K562 (cell line): ENCODE data around the gene IVL. TPM values are rescaled to one million over a fixed set of nuclear protein-coding genes. Genes with fewer than 3 reads are reported as not detected.

Source experiments
- ATAC-seq: fragments of 200-7000 bp; cut with Tn5 transposase; 3 replicates; pipeline ENCODE4 v1.9.1; 2020; ENCODE audit warnings: moderate library complexity
- BruUV-seq: library from RNA; stranded (reverse); fragments of 400-500 nt; replicated peaks from 2 replicates; lab custom pipeline; 2021; lab: Mats Ljungman, UMichigan
- CTCF ChIA-PET: fragments of 300-600 bp; formaldehyde crosslinking; extraction: SDS; loops from one replicate; lab custom pipeline; 2021; ENCODE audit warnings: low intra/inter-chr PET ratio; lab: Yijun Ruan, JAX
- POLR2A ChIA-PET: fragments of 300-600, 350-650 bp; sonication (Branson Sonifier 250); formaldehyde crosslinking; extraction: SDS; loops from one replicate; lab custom pipeline; 2021; ENCODE audit warnings: antibody characterized with exemption, inconsistent platforms; lab: Yijun Ruan, JAX
- DNase-seq, 4 experiments: peaks; one replicate each; pipeline versions ENCODE4 v3.0.0 to v3.0.0-alpha.2; 2011 to 2018; ENCODE audit warnings: low spot score in 3 of 4, mixed read lengths in 3 of 4; ENCODE audit errors: extremely low read depth in 1 of 4
- FAIRE-seq: peaks from 2 replicates; lab custom pipeline; 2011; peaks lifted over from hg19 to GRCh38; lab: Jason Lieb, UNC
- H2AFZ ChIP-seq: 2 replicates; pipeline ENCODE4 v1.6.0; 2011; ENCODE audit warnings: low read depth, low read length, control low read depth, inconsistent platforms
- H3K27ac ChIP-seq: fragments of 200-600 bp; 3 replicates; pipeline ENCODE4 v1.8.0; 2011; ENCODE audit warnings: low read depth, mild to moderate bottlenecking, control low read depth, inconsistent platforms, low read length, moderate library complexity, mixed read lengths; ENCODE audit errors: extremely low read depth
- H3K27me3 ChIP-seq, 2 experiments: fragments of 300-600 bp in 1 of 2; 2 replicates in 1 of 2; 3 replicates in 1 of 2; pipeline versions ENCODE4 v1.6.0 to v1.8.0; 2011; ENCODE audit warnings: inconsistent platforms in 2 of 2, low read length in 2 of 2, mild to moderate bottlenecking in 1 of 2, mixed read lengths in 1 of 2, moderate library complexity in 1 of 2; ENCODE audit not compliant: control insufficient read depth in 2 of 2, insufficient read depth in 2 of 2
- H3K36me3 ChIP-seq: fragments of 300-600 bp; 3 replicates; pipeline ENCODE4 v1.8.0; 2011; ENCODE audit warnings: mild to moderate bottlenecking, low read length, inconsistent platforms; ENCODE audit not compliant: control insufficient read depth, insufficient read depth
- H3K4me1 ChIP-seq, 2 experiments: fragments of 200-600 bp in 1 of 2; replicated peaks in 1 of 2; 2 replicates in 1 of 2; 3 replicates in 1 of 2; pipeline versions ENCODE4 v1.5.1 to v1.8.0; 2011; ENCODE audit warnings: inconsistent platforms in 2 of 2, low read length in 2 of 2, mild to moderate bottlenecking in 1 of 2, mixed read lengths in 1 of 2, moderate library complexity in 1 of 2; ENCODE audit not compliant: control insufficient read depth in 2 of 2, insufficient read depth in 2 of 2
- H3K4me2 ChIP-seq: 2 replicates; pipeline ENCODE4 v1.6.1; 2011; ENCODE audit warnings: low read length, control low read depth, inconsistent platforms, mixed read lengths; ENCODE audit not compliant: insufficient read depth
- H3K4me3 ChIP-seq: fragments of 200-600 bp; sonication (generic), shearing (Covaris generic); 2 replicates; pipeline ENCODE4 v1.5.1; 2016; ENCODE audit warnings: control low read depth, inconsistent platforms
- H3K79me2 ChIP-seq: fragments of 200-600 bp; 3 replicates; pipeline ENCODE4 v1.8.0; 2011; ENCODE audit warnings: low read length, inconsistent platforms; ENCODE audit not compliant: control insufficient read depth, insufficient read depth
- H3K9ac ChIP-seq, 2 experiments: 2 replicates each; pipeline versions ENCODE4 v1.6.0 to v1.6.1; 2011; ENCODE audit warnings: low read depth in 2 of 2, low read length in 2 of 2, control low read depth in 1 of 2, inconsistent platforms in 1 of 2, mild to moderate bottlenecking in 1 of 2, mixed read lengths in 1 of 2; ENCODE audit not compliant: insufficient read depth in 1 of 2
- H3K9me1 ChIP-seq: one replicate; pipeline ENCODE4 v1.6.0; 2011; ENCODE audit warnings: inconsistent platforms, mild to moderate bottlenecking, low read length, moderate library complexity; ENCODE audit not compliant: control insufficient read depth, insufficient read depth
- H3K9me3 ChIP-seq: replicated peaks from 2 replicates; pipeline ENCODE4 v1.5.1; 2011; ENCODE audit warnings: low read depth, low read length, inconsistent platforms; ENCODE audit not compliant: control insufficient read depth, insufficient read depth
- H4K20me1 ChIP-seq: replicated peaks from 2 replicates; pipeline ENCODE4 v1.6.1; 2011; ENCODE audit warnings: low read length, inconsistent platforms, mixed read lengths; ENCODE audit not compliant: control insufficient read depth, insufficient read depth
- ARID1B ChIP-seq: fragments of 450-650 bp; IDR thresholded peaks from 2 replicates; pipeline ENCODE4 v1.6.1; 2016; ENCODE audit warnings: antibody characterized with exemption, mild to moderate bottlenecking, inconsistent platforms
- BCL6 ChIP-seq: fragments of 250-450 bp; sonication (Bioruptor Pico); IDR thresholded peaks from 2 replicates; pipeline ENCODE4 v1.4.0; 2020
- C11orf30 ChIP-seq: fragments of 450-650 bp; IDR thresholded peaks from 2 replicates; pipeline ENCODE4 v1.6.1; 2016; ENCODE audit warnings: low read depth, mild to moderate bottlenecking
- CEBPB ChIP-seq: fragments of 450-650 bp; IDR thresholded peaks from 2 replicates; pipeline ENCODE4 v1.6.1; 2016; ENCODE audit warnings: missing genetic modification characterization, missing compliant biosample characterization
- COPS2 ChIP-seq: fragments of 450-650 bp; conservative IDR thresholded peaks from 2 replicates; pipeline ENCODE4 v1.6.1; 2016; ENCODE audit warnings: mild to moderate bottlenecking, moderate library complexity
- FOXA1 ChIP-seq: fragments of 450-650 bp; IDR thresholded peaks from 2 replicates; pipeline ENCODE4 v1.6.1; 2016; ENCODE audit warnings: mild to moderate bottlenecking, borderline replicate concordance
- KAT8 ChIP-seq: fragments of 450-650 bp; IDR thresholded peaks from 2 replicates; pipeline ENCODE4 v1.6.1; 2016; ENCODE audit warnings: low read depth, mild to moderate bottlenecking
- RCOR1 ChIP-seq, 2 experiments: IDR thresholded peaks; 2 replicates each; pipeline ENCODE4 v1.6.1; 2012; ENCODE audit warnings: low read depth in 2 of 2, low read length in 2 of 2, borderline replicate concordance in 1 of 2, improper control_type of control experiment in 1 of 2
- SRSF9 ChIP-seq: fragments of 200-400 bp; formaldehyde crosslinking; IDR thresholded peaks from 2 replicates; pipeline ENCODE4 v1.6.1; 2017; ENCODE audit warnings: low read depth, low read length, borderline replicate concordance
- USF1 ChIP-seq: sonication (generic); formaldehyde crosslinking; IDR thresholded peaks from 2 replicates; pipeline ENCODE4 v1.9.0; 2022; ENCODE audit warnings: mild to moderate bottlenecking, missing genetic modification reagents
- ZBTB49 ChIP-seq: sonication (generic); formaldehyde crosslinking; IDR thresholded peaks from 2 replicates; pipeline ENCODE4 v1.8.0; 2022; ENCODE audit warnings: missing genetic modification reagents, mild to moderate bottlenecking, borderline replicate concordance
- ZKSCAN3 ChIP-seq: fragments of 250-450 bp; sonication (Bioruptor Pico); IDR thresholded peaks from 2 replicates; pipeline ENCODE4 v1.4.0; 2020
- ZNF780A ChIP-seq: fragments of 250-450 bp; sonication (Bioruptor Pico); IDR thresholded peaks from 2 replicates; pipeline ENCODE4 v1.5.0; 2021; ENCODE audit warnings: mild to moderate bottlenecking
- WGBS: fragments of 100-300 bp; shearing (Covaris generic); methylation state at CpG from one replicate; pipeline ENCODE4 v1.1.6; 2016; ENCODE audit warnings: low coverage, mixed read lengths; ENCODE audit not compliant: insufficient coverage; ENCODE audit errors: missing lambda C conversion rate; 5-methylcytosine and 5-hydroxymethylcytosine counted together
- in situ Hi-C: fragments of 300-500 bp; cut with MboI; formaldehyde crosslinking; loops from 4 replicates; pipeline ENCODE4 v1.15.0; 2018; ENCODE audit warnings: inconsistent platforms, mixed read lengths
- intact Hi-C: fragments of 100-400 bp; cut with micrococcal nuclease; formaldehyde crosslinking; loops from 2 replicates; pipeline ENCODE4 v1.14.2; 2022
- polyA plus RNA-seq, 8 experiments: library from polyadenylated mRNA; depleted of rRNA in 4 of 8; stranded (reverse) in 5 of 8; unstranded in 3 of 8; fragments of >200 nt; fragmentation: Nextera tagmentation in 2 of 8; fragmentation: Illumina TruSeq in 1 of 8; extraction: Ambion mirVana in 2 of 8; extraction: Trizol in 1 of 8; gene quantifications; 2 replicates each; pipeline versions ENCODE4 v1.2.1 to v1.2.3, GENCODE V29; 2011 to 2014; ENCODE audit warnings: inconsistent platforms in 1 of 8, missing spikeins in 1 of 8
- total RNA-seq, 7 experiments: library from RNA; depleted of rRNA in 6 of 7; stranded (reverse); fragments of >200 nt in 6 of 7; fragmentation: Illumina TruSeq in 2 of 7; extraction: Trizol in 2 of 7; gene quantifications; 2 replicates each; pipeline versions ENCODE4 v1.2.1 to v1.2.3, GENCODE V29; 2011 to 2021; ENCODE audit warnings: low replicate concordance in 1 of 7
- TF ChIP-seq, protein P1 (sequence below): fragments of 250-450 bp; sonication (Bioruptor Pico); IDR thresholded peaks from 2 replicates; pipeline ENCODE4 v1.8.0; 2022; ENCODE audit warnings: inconsistent platforms, mild to moderate bottlenecking, moderate library complexity, borderline replicate concordance

Gene IVL
- total and polyA plus RNA-seq, 9 of the 15 experiments (the other 6 are each of a cell fraction or from before 2014, with no cell fraction given): not detected

GRCh38 chr1:152907686-152908601 is at the start of gene IVL (continued):
- no peak for TF ChIP-seq ZNF780A (CRISPR knock-in tag)

GRCh38 chr1:152859696-152860095 is 48.6 kb upstream of the IVL start, which contains the start of gene LCE7A:
Gene LCE7A, plus strand, starts transcription at chr1:152859996. Its CDS starts 702 bp downstream, at chr1:152860698.
- Histone ChIP-seq H3K79me2 (no peaks in the 10 kb centered on the region), H3K9me1 (no peaks in the 10 kb centered on the region), H2AFZ (no peak within 1 kb of the TSS), H3K27me3 (no peaks in the 10 kb centered on the region), H3K4me2 (no peak within 1 kb of the TSS), H4K20me1 (no peaks in the 10 kb centered on the region), H3K4me3 (no peak within 1 kb of the TSS), H3K4me1 (no peaks in the 10 kb centered on the region), H3K27ac (no peak within 1 kb of the TSS), H3K9me3 (no peaks in the 10 kb centered on the region), H3K36me3 (no peaks in the 10 kb centered on the region), H3K9ac (no peak within 1 kb of the TSS)
- WGBS: 0% methylated on average over 3 of the region's 3 CpGs
- ChIA-PET CTCF (no interaction called here), POLR2A (no interaction called here)
- TF ChIP-seq ARID1B (no peak), FOXA1 (no peak), BCL6 (CRISPR knock-in tag) (no peak), COPS2 (no peak), KAT8 (no peak), SRSF9 (no peak), USF1 (CRISPR knock-in tag) (no peak), ZBTB49 (no peak), CEBPB (no peak), RCOR1 (IDR thresholded peaks at IDR 0.05; ENCODE audit: borderline replicate concordance in 1 of 2, low read depth in 2 of 2, low read length in 2 of 2) (no peak), ZKSCAN3 (CRISPR knock-in tag) (no peak), C11orf30 (no peak)
- TF ChIP-seq, protein P1, sequence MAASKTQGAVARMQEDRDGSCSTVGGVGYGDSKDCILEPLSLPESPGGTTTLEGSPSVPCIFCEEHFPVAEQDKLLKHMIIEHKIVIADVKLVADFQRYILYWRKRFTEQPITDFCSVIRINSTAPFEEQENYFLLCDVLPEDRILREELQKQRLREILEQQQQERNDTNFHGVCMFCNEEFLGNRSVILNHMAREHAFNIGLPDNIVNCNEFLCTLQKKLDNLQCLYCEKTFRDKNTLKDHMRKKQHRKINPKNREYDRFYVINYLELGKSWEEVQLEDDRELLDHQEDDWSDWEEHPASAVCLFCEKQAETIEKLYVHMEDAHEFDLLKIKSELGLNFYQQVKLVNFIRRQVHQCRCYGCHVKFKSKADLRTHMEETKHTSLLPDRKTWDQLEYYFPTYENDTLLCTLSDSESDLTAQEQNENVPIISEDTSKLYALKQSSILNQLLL (CRISPR knock-in tag): no peak
- ATAC-seq: no peak
- intact Hi-C loops (no loop called here), in situ Hi-C loops (no loop called here)
- DNase-seq: no peak
- BruUV-seq: no TSS peak
- FAIRE-seq: no peak
